ENCODE measurements around the gene BOK.
"Not testable (repeated sequence)": the region's sequence is repeated elsewhere in the genome, so short reads cannot be mapped to it uniquely, and the experiment has no call there.

- TF ChIP-seq ZFX (IDR thresholded peaks at IDR 0.05); CTCF (IDR thresholded peaks at IDR 0.05 in 2 of 3, conservative IDR thresholded peaks at IDR 0.05 in 1 of 3; ENCODE audit: borderline replicate concordance in 1 of 3, insufficient read depth in 1 of 3, low read depth in 2 of 3, low read length in 2 of 3); EZH2 (IDR thresholded peaks at IDR 0.05); EZH2phosphoT487 (IDR thresholded peaks at IDR 0.05; ENCODE audit: borderline replicate concordance); POLR2A (IDR thresholded peaks at IDR 0.05; ENCODE audit: borderline replicate concordance, extremely low read depth, insufficient read depth, insufficient read length): not testable (repeated sequence)
Observed at GRCh38 chr2:241589863-241590262, 31.3 kb downstream of the BOK start.

Measured in HCT116 (cell line).